Omental fat pad (tissue), 4 donors: ENCODE measurements around the gene C11orf16. TPM values are rescaled to one million over a fixed set of nuclear protein-coding genes. Genes with fewer than 3 reads are reported as not detected.
"Not testable (repeated sequence)": the region's sequence is repeated elsewhere in the genome, so short reads cannot be mapped to it uniquely, and the experiment has no call there.

ENCODE experiments used
- ATAC-seq: fragments of 150-250 bp; one replicate; pipeline ENCODE4 v1.9.1; 2016; ENCODE audit warnings: mild to moderate bottlenecking, moderate library complexity; ENCODE audit not compliant: low FRiP score
- DNase-seq: peaks from one replicate; pipeline ENCODE4 v3.0.0-alpha.2; 2019; ENCODE audit warnings: low spot score
- total RNA-seq, 4 donors: library from RNA; depleted of rRNA; stranded (reverse); fragments of >200 nt; gene quantifications; one replicate each; pipeline ENCODE4 v1.1.0, GENCODE V29; 2016
- TF ChIP-seq, protein P1 (sequence below), 3 donors: fragments of 450-650 bp; IDR thresholded peaks; one replicate each; pipeline ENCODE4 v1.5.1; 2016 to 2017; ENCODE audit warnings: antibody characterized with exemption in 3 of 3, mild to moderate bottlenecking in 3 of 3, moderate library complexity in 2 of 3

Gene C11orf16
- total RNA-seq, 4 donors from 2014 or later, result not detected

DNA sequence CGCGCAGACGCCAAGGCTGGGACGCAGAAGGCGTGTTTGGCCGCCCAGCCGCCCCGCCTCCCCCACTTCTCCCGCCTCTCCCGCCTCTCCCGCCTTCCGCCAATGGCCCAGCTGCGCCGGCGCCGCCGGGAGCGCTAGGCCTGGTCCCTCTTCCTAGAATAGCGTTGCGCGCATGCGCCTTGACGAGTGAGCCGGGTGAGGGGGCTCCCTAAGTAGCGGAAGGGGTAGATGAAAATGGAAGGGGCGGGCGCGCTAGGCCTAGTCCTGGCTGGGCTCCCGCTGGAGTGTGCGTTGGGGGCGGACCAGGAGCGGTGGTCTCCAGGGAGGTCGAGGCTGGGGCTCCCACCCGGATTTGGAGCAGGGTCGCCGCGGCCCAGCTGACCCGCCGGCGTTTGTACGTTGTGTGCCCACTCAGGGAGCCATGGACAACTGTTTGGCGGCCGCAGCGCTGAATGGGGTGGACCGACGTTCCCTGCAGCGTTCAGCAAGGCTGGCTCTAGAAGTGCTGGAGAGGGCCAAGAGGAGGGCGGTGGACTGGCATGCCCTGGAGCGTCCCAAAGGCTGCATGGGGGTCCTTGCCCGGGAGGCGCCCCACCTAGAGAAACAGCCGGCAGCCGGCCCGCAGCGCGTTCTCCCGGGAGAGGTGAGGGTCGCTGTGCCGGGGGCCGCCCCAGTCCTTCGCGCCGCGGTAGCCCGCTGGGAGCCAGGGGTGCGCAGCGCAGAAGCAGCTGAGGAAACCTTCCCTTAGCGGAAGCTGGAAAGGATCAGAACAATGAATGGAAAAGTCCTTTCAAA lies 21.5 kb downstream of the C11orf16 start, which contains the start of gene AKIP1:
AKIP1 (plus strand) TSS at position 161 of the 795 bp plus-strand sequence; CDS start at position 422, 261 bp downstream.
- DNase-seq (peak; percentile 80), ATAC-seq (peak; percentile 93)
- TF ChIP-seq, protein P1, sequence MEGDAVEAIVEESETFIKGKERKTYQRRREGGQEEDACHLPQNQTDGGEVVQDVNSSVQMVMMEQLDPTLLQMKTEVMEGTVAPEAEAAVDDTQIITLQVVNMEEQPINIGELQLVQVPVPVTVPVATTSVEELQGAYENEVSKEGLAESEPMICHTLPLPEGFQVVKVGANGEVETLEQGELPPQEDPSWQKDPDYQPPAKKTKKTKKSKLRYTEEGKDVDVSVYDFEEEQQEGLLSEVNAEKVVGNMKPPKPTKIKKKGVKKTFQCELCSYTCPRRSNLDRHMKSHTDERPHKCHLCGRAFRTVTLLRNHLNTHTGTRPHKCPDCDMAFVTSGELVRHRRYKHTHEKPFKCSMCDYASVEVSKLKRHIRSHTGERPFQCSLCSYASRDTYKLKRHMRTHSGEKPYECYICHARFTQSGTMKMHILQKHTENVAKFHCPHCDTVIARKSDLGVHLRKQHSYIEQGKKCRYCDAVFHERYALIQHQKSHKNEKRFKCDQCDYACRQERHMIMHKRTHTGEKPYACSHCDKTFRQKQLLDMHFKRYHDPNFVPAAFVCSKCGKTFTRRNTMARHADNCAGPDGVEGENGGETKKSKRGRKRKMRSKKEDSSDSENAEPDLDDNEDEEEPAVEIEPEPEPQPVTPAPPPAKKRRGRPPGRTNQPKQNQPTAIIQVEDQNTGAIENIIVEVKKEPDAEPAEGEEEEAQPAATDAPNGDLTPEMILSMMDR (IDR thresholded peaks at IDR 0.05), result no peak

DNA sequence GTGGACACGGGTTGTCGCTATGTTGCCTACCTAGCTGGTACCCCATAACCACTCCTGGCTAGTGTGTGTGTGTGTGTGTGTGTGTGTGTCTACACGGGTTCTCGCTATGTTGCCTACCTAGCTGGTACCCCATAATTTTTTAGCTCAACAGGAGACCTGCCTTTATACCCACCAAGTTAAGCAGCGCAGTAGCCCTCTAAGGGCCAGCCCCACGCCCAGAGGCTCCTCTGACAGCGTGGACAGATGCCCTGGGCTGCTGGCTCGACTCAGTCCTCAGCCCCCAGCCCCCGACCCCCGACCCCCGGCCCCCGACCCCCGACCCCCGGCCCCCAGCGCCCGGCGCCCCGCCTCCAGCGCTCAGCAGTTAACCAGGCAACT lies 22.1 kb downstream of the C11orf16 start:
- TF ChIP-seq, protein P1 (IDR thresholded peaks at IDR 0.05), result no peak
- no peak for ATAC-seq
- no peak for DNase-seq

DNA sequence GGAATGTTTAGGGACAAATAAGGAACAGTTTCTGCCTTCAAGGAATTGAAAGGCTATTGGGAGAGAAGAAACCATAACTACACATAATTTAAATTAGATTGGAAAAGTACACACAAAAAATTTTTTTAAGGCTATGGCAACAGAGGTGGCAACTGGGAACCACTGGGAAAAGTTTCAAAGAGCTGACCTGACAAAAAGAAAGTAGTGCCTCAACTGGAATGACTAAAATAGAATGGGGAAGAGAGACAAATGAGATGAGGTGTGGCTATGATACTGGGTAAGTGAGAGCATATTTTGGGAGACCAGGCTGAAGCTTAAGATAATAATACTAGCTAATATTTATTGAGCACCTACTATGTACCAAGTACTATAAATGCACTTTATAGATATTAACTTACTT lies 24.6 kb downstream of the C11orf16 start:
- no peak for DNase-seq
- ATAC-seq, result no peak
- TF ChIP-seq, protein P1 (IDR thresholded peaks at IDR 0.05), result no peak

DNA sequence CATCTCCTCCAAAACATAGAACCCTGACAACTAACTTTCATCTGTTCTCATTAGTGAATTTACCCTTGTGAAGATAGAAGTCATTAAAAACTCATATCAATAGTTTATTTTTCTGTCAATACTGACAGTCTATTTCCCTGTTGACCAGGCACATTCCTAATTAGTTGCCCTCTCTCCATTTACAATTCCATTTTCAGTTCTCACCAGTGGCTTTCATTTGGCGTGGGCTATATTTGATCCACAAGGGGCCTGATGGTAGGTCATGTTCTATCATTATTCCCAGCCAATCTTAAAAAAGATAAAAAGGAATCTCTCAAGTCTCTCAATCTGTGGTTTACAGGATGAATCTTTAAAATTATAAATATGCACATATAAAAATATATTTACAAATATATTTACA lies 25.6 kb downstream of the C11orf16 start:
- TF ChIP-seq, protein P1 (IDR thresholded peaks at IDR 0.05), result no peak
- DNase-seq (no peak), ATAC-seq (no peak)

DNA sequence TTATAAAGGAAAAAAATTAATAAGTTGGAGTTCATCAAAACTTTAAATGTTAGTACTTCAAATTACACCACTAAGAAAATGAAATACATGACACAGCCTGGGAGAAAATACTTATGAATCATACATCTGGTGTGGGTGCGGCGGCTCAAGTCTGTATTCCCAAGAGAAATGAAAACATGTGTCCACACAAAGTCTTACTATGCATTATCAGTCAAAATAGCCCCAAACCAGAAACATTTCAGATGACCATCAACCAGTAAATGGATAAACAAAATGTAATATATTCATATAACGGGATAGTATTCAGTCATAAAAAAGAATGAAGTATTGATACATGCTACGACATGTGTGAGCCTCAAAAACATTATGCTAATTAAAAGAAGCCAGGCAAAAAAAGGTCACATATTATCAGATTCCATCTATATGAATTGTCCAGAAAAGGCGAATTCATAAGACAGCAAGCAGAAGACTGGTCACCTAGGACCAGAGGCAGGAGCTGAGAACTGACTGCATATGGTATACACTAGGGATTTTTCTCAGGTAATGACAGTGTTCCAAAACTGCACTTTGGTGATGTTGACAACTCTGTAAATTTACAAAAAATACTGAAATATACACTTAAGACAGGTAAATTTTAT lies 27.1 kb downstream of the C11orf16 start:
- ATAC-seq (no peak), DNase-seq (no peak)

DNA sequence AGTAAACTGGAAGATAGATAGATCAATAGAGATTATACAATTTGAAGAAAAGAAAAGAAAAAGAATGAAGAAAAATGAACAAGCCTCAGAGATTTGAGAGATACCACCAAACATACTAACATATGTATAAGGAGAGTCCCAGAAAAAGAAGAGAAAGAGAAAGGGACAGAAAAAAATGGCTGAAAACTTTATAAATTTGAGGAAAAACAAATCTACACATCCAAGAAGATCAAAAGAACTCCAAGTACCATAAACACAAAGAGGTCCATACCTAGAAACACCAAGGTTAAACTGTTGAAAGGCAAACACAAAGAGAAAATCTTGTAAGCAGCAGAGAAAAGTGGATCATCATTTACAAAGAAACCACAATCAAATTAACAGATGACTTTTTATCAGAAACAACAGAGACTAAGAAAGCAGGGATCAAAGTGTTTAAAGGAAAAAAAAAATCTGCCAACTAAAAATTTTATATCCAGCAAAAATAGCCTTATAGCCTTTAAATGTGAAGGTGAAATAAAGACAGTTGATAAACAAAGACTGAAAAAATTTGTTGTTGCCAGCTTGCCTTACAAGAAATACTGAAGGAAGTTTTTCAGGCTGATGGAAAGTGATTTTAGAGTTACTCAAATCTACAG lies 33.5 kb downstream of the C11orf16 start:
- ATAC-seq (no peak), DNase-seq (no peak)
- TF ChIP-seq, protein P1 (IDR thresholded peaks at IDR 0.05), result no peak

More for the DNA sequence above, 27.1 kb downstream of the C11orf16 start:
- TF ChIP-seq, protein P1 (IDR thresholded peaks at IDR 0.05), result no peak

DNA sequence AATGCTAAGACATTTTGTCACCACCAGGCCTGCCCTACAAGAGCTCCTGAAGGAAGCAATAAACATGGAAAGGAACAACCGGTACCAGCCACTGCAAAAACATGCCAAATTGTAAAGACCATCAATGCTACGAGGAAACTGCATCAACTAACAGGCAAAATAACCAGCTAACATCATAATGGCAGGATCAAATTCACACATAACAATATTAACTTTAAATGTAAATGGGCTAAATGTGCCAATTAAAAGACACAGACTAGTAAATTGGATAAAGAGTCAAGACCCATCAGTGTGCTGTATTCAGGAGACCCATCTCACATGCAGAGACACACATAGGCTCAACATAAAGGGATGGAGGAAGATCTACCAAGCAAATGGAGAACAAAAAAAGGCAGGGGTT lies 41.6 kb downstream of the C11orf16 start:
- DNase-seq, ATAC-seq: not testable (repeated sequence)
